Measurements from ENCODE around the gene CHST8. TPM values are rescaled to one million over a fixed set of nuclear protein-coding genes. Genes with fewer than 3 reads are reported as not detected.

The CHST8 gene
- total RNA-seq, 1 donor from 2014 or later = not detected

GRCh38 chr19:33713194-33713593 lies 91.4 kb downstream of the CHST8 start:
- no peak for DNase-seq (ENCODE audit: low spot score)
- Mint-ChIP-seq H3K27me3 (ENCODE audit: insufficient read depth) (no peaks in the 10 kb centered on the region), H3K4me3 (no peak overlapping the region), H3K36me3 (ENCODE audit: low read depth) (no peaks in the 10 kb centered on the region), H3K9me3 (no peaks in the 10 kb centered on the region), H3K27ac (no peak overlapping the region), H3K4me1 (ENCODE audit: low read depth) (no peaks in the 10 kb centered on the region)
- intact Hi-C loops (cut with micrococcal nuclease) = no loop called here

DNA sequence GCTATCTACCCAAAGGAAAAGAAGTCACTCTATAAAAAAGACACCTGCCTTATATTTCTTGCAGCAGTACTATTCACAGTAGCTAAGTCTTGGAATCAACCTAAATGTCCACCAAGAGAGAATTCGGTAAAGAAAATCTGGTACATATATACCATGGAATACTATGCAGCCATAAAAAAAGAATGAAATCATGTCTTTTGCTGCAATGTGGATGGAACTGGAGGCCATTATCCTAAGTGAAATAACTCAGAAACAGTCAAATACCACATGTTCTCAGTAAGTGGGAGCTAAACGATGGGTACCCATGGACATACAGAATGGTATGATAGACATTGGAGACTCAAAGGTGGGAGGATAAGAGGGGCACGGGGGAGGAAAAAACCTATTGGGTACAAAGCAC lies 92.4 kb downstream of the CHST8 start:
- H3K4me3 Mint-ChIP-seq = no peak overlapping the region
- H3K9me3 Mint-ChIP-seq = no peaks in the 10 kb centered on the region
- no peaks in the 10 kb centered on the region for H3K4me1 Mint-ChIP-seq (ENCODE audit: low read depth)
- H3K36me3 Mint-ChIP-seq (ENCODE audit: low read depth) = no peaks in the 10 kb centered on the region
- no peak overlapping the region for H3K27ac Mint-ChIP-seq
- no peaks in the 10 kb centered on the region for H3K27me3 Mint-ChIP-seq (ENCODE audit: insufficient read depth)
- intact Hi-C loops (cut with micrococcal nuclease) = no loop called here
- DNase-seq (ENCODE audit: low spot score) = no peak

GRCh38 chr19:33715462-33715861 lies 93.7 kb downstream of the CHST8 start:
- intact Hi-C loops (cut with micrococcal nuclease) = no loop called here
- Mint-ChIP-seq H3K4me1 (ENCODE audit: low read depth) (no peaks in the 10 kb centered on the region), H3K27ac (no peak overlapping the region), H3K27me3 (ENCODE audit: insufficient read depth) (no peaks in the 10 kb centered on the region), H3K36me3 (ENCODE audit: low read depth) (no peaks in the 10 kb centered on the region), H3K9me3 (no peaks in the 10 kb centered on the region), H3K4me3 (no peak overlapping the region)
- no peak for DNase-seq (ENCODE audit: low spot score)

- no peaks in the 10 kb centered on the region for H3K36me3 Mint-ChIP-seq (ENCODE audit: low read depth)
- no peak for DNase-seq (ENCODE audit: low spot score)
- H3K27me3 Mint-ChIP-seq (ENCODE audit: insufficient read depth) = no peaks in the 10 kb centered on the region
- no peak overlapping the region for H3K27ac Mint-ChIP-seq
- H3K4me3 Mint-ChIP-seq = no peak overlapping the region
- H3K4me1 Mint-ChIP-seq (ENCODE audit: low read depth) = no peaks in the 10 kb centered on the region
- intact Hi-C loops (cut with micrococcal nuclease) = no loop called here
- no peaks in the 10 kb centered on the region for H3K9me3 Mint-ChIP-seq
These were observed 96.1 kb downstream of the CHST8 start for GRCh38 chr19:33717878-33718277.

DNA sequence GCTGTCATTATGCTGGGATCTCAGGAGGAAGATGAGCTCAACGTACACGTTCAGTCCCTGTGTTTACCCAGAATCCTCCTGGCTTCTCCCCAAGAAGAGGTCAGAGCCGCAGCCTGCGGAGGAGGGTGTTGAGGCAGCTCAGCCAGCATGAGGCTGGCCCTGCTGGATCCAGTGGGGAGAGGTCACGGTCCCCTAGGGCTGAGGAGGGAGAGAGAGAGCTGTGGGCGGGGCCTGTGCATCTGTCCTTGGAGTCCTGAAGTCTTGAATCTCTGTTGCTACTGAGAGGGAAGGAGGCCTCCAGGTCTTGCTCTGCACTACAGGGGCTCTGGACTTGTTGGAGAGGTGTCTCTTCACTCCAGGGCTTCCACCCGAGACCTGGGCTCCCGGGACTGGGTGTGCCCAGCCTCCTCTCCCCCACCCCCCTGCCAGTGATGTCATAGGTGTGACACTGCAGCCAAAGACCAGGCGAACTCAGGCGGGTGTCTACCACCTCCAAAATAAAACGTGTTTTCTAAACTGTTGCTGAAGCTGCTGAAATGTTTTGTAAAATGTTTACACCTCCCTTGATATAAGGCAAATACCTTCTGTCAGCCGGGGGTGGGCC lies 97.0 kb downstream of the CHST8 start:
- no peaks in the 10 kb centered on the region for H3K36me3 Mint-ChIP-seq (ENCODE audit: low read depth)
- no peak overlapping the region for H3K27ac Mint-ChIP-seq
- H3K9me3 Mint-ChIP-seq = no peaks in the 10 kb centered on the region
- intact Hi-C loops (cut with micrococcal nuclease) = no loop called here
- no peaks in the 10 kb centered on the region for H3K27me3 Mint-ChIP-seq (ENCODE audit: insufficient read depth)
- H3K4me3 Mint-ChIP-seq = no peak overlapping the region
- DNase-seq (ENCODE audit: low spot score) = no peak
- H3K4me1 Mint-ChIP-seq (ENCODE audit: low read depth) = no peaks in the 10 kb centered on the region

DNA sequence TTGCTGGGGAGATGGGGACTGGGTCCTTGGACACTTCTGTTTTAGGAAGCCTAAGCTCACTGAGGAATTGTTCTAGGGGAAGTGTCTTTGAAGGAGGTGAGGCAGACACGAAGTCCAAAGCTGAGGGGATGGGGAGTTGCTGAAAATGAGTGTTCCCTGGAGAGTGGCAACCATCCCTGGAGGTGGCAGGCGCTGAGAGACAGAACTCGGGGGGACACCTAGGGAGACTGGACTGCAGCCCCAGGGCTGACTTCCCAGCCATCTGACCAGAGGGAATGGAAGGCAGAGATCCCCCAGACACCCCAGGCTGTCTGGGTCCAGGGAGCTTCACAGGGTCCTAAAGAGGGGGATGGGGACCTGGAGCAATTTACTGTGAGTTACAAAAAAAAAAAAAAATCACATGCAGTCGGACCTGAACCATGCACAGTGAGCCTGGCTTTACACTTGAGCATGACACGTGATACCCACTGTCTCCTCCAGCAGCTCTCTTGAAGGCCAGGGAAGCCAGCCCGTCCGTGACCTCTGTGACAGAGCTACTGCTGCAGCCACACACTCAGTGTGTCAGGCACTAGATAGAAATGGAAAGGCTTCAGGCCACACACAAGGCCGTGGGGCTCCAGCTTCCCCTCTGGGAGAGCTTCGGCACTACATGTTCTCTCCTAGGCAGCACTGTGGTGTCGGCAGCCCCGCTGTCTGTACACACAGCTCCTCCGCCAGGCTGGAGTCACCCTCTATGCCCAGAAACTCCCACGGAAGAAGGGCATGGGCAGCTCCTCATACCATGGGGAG lies 97.8 kb downstream of the CHST8 start:
- no peak for DNase-seq (ENCODE audit: low spot score)
- Mint-ChIP-seq H3K4me1 (ENCODE audit: low read depth) (no peaks in the 10 kb centered on the region), H3K27ac (no peak overlapping the region), H3K9me3 (no peaks in the 10 kb centered on the region), H3K36me3 (ENCODE audit: low read depth) (no peaks in the 10 kb centered on the region), H3K27me3 (ENCODE audit: insufficient read depth) (no peaks in the 10 kb centered on the region), H3K4me3 (no peak overlapping the region)
- intact Hi-C loops (cut with micrococcal nuclease) = no loop called here

DNA sequence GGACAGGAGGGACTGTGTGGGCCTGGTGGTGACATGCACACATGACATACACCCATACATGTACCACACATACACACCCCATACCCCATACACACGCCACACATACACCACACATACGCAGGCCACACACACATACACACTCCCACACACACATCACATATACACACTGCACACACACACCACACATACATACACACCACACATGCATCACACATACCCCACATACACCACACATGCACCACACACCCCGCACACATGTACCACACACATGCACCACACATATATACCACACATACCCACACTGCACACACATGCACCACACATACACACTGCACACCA lies 98.4 kb downstream of the CHST8 start:
- Mint-ChIP-seq H3K36me3 (ENCODE audit: low read depth) (no peaks in the 10 kb centered on the region), H3K4me1 (ENCODE audit: low read depth) (no peaks in the 10 kb centered on the region), H3K9me3 (no peaks in the 10 kb centered on the region), H3K27me3 (ENCODE audit: insufficient read depth) (no peaks in the 10 kb centered on the region), H3K27ac (no peak overlapping the region), H3K4me3 (no peak overlapping the region)
- intact Hi-C loops (cut with micrococcal nuclease) = no loop called here
- no peak for DNase-seq (ENCODE audit: low spot score)

DNA sequence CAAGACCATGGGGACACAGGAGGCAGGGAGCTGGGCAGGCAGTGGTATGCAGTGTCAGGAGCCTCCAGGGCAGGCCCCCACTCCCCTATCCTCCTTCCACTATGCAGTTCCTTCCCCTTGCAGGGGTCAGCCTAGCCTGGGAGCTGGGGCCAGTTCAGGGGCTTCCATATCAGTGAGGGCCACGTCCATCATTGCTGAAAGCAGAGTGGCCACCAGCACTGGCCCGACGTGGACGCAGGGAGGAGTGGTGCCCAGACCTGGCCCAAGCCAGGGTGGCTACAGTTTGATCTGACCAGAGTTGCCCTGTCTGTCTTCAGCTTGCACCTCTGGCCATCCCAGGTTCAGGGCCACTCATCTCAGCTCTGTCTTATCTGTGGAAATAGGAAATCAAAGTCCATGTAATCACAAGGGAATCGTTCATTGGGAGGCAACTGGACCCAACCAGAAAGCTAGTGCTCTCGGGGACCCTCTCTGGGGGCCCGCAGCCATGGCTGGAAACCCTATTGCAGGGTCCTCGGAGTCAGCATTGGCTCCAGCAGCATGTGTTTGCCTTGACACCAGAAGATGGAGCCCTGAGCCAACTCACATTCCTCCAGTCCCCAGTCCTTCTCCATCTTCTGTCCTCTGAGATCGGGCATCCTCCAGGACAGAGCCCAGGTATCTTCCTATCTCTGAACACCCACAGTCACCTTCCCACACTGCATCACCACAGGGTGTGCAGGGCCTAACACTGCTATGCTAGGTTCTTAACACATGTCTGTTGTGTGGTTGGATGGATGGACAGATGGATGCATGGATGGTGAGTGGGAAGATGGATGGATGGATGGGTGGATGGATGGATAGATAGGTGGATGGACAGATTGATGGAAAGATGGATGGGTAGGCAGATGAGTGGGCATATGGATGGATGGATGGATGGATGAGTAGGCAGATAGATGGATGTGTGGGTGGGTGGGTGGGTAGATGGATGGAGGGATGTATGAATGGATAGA lies 99.2 kb downstream of the CHST8 start:
- no peak overlapping the region for H3K4me3 Mint-ChIP-seq
- no peaks in the 10 kb centered on the region for H3K27me3 Mint-ChIP-seq (ENCODE audit: insufficient read depth)
- no peaks in the 10 kb centered on the region for H3K9me3 Mint-ChIP-seq
- no peak for DNase-seq (ENCODE audit: low spot score)
- intact Hi-C loops (cut with micrococcal nuclease) = no loop called here
- no peak overlapping the region for H3K27ac Mint-ChIP-seq
- H3K4me1 Mint-ChIP-seq (ENCODE audit: low read depth) = no peaks in the 10 kb centered on the region
- H3K36me3 Mint-ChIP-seq (ENCODE audit: low read depth) = no peaks in the 10 kb centered on the region

- H3K9me3 Mint-ChIP-seq = no peaks in the 10 kb centered on the region
- no peaks in the 10 kb centered on the region for H3K4me1 Mint-ChIP-seq (ENCODE audit: low read depth)
- intact Hi-C loops (cut with micrococcal nuclease) = no loop called here
- H3K27ac Mint-ChIP-seq = no peak overlapping the region
- DNase-seq (ENCODE audit: low spot score) = no peak
- no peak overlapping the region for H3K4me3 Mint-ChIP-seq
- no peaks in the 10 kb centered on the region for H3K27me3 Mint-ChIP-seq (ENCODE audit: insufficient read depth)
- H3K36me3 Mint-ChIP-seq (ENCODE audit: low read depth) = no peaks in the 10 kb centered on the region
These were observed 100.1 kb downstream of the CHST8 start for GRCh38 chr19:33721735-33722297.

- Mint-ChIP-seq H3K4me1 (ENCODE audit: low read depth) (no peaks in the 10 kb centered on the region), H3K27ac (no peak overlapping the region), H3K27me3 (ENCODE audit: insufficient read depth) (no peaks in the 10 kb centered on the region), H3K9me3 (no peaks in the 10 kb centered on the region), H3K36me3 (ENCODE audit: low read depth) (no peaks in the 10 kb centered on the region), H3K4me3 (no peak overlapping the region)
- intact Hi-C loops (cut with micrococcal nuclease) = no loop called here
- no peak for DNase-seq (ENCODE audit: low spot score)
These were observed 100.9 kb downstream of the CHST8 start for GRCh38 chr19:33722456-33723239.

- no peaks in the 10 kb centered on the region for H3K4me1 Mint-ChIP-seq (ENCODE audit: low read depth)
These were observed 101.8 kb downstream of the CHST8 start for GRCh38 chr19:33723512-33723911.

DNA sequence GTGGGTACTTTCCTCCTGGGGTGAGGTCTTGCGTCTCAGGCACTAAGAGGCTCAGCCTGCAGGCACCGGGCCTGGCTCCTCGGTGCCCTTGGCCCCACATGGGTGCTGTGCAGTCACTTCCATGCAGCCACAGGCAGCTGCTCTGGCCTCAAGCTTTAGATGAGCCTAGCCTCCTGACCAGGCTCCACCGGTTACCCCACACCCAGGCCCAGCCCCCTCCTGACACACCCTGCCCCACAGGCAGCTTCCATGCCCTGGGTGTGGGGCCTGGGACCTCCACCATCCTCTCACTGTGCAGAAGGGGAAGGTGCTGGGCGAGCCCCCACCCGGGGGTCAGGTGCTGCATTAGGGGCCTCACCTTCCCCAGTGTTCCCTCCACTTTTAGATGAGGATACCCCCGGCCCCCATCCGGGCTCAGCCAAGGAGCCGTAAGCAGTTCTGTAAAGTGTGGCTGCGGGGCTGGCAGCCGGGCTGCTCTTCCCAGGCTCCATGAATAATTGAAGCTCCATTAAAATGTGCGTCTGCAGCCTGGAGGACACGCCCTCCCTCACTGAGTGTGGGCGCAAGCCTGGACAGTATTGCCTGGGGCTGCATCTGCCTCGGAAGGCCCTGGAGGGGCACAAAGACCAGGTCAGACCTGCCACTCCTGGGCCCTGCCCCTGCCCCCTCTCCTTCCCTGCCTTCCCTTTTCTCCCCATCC lies 102.4 kb downstream of the CHST8 start:
- H3K9me3 Mint-ChIP-seq = no peaks in the 10 kb centered on the region
- H3K4me1 Mint-ChIP-seq (ENCODE audit: low read depth) = no peaks in the 10 kb centered on the region
- H3K27ac Mint-ChIP-seq = no peak overlapping the region
- no peaks in the 10 kb centered on the region for H3K27me3 Mint-ChIP-seq (ENCODE audit: insufficient read depth)
- H3K4me3 Mint-ChIP-seq = no peak overlapping the region
- intact Hi-C loops (cut with micrococcal nuclease) = no loop called here
- DNase-seq (ENCODE audit: low spot score) = no peak
- H3K36me3 Mint-ChIP-seq (ENCODE audit: low read depth) = no peaks in the 10 kb centered on the region

More at GRCh38 chr19:33723512-33723911, 101.8 kb downstream of the CHST8 start:
- Mint-ChIP-seq H3K4me3 (no peak overlapping the region), H3K27me3 (ENCODE audit: insufficient read depth) (no peaks in the 10 kb centered on the region), H3K27ac (no peak overlapping the region), H3K9me3 (no peaks in the 10 kb centered on the region), H3K36me3 (ENCODE audit: low read depth) (no peaks in the 10 kb centered on the region)
- DNase-seq (ENCODE audit: low spot score) = no peak
- intact Hi-C loops (cut with micrococcal nuclease) = no loop called here
